Activated CD4-positive, alpha-beta memory T cell treated with anti-CD3 and anti-CD28 coated beads, Interleukin-2, amount 10 ng/mL, durations not matched to agents 7 days and 5 days (primary cell): ENCODE results near the gene CXCL17. TPM values are rescaled to one million over a fixed set of nuclear protein-coding genes. Genes with fewer than 3 reads are reported as not detected.

Experiments
- CTCF ChIA-PET: fragments of 350-600 bp; sonication (Branson Sonifier 250); formaldehyde crosslinking; loops from one replicate; lab custom pipeline; 2021; ENCODE audit warnings: antibody characterized with exemption, inconsistent platforms; lab: Charles Lee
- POLR2A ChIA-PET: fragments of 350-600 bp; sonication (Branson Sonifier 250); formaldehyde crosslinking; loops from one replicate; lab custom pipeline; 2021; ENCODE audit warnings: antibody characterized with exemption; lab: Charles Lee
- DNase-seq: peaks from one replicate; pipeline ENCODE4 v3.0.0-alpha.2; 2020
- H3K27ac Mint-ChIP-seq: one replicate; pipeline ENCODE4 v1.8.0; 2021; ENCODE audit warnings: mild to moderate bottlenecking, mixed read lengths
- H3K27me3 Mint-ChIP-seq: one replicate; pipeline ENCODE4 v1.8.0; 2021; ENCODE audit warnings: mixed read lengths
- H3K36me3 Mint-ChIP-seq: one replicate; pipeline ENCODE4 v1.8.0; 2021; ENCODE audit warnings: low read depth, mixed read lengths
- H3K4me1 Mint-ChIP-seq: one replicate; pipeline ENCODE4 v1.8.0; 2021; ENCODE audit warnings: mixed read lengths
- H3K4me3 Mint-ChIP-seq: one replicate; pipeline ENCODE4 v1.8.0; 2021; ENCODE audit warnings: mild to moderate bottlenecking, mixed read lengths
- H3K9me3 Mint-ChIP-seq: one replicate; pipeline ENCODE4 v1.8.0; 2021; ENCODE audit warnings: mixed read lengths
- total RNA-seq, 2 experiments: library from RNA; stranded (reverse); gene quantifications; one replicate each; pipeline ENCODE4 v1.2.3, GENCODE V29; 2021

CXCL17 gene
- total RNA-seq, 2 experiments from 2014 or later, result not detected

GRCh38 chr19:42474743-42475142, 32.0 kb upstream of the CXCL17 start:
- no peaks in the 10 kb centered on the region for H3K9me3 Mint-ChIP-seq
- ChIA-PET POLR2A (interaction anchor here (1.2 to 1.6 kb wide), 3 partner anchors 8 to 34 kb away, joined by 3 to 4 read pairs (median 4); no protein-coding TSS in a partner anchor), CTCF (interaction anchor here (1.1 to 3.0 kb wide), 4 partner anchors 34 to 440 kb away, joined by 4 to 11 read pairs (median 6); partner anchors contain the start of gene CEACAM1)
- H3K4me1 Mint-ChIP-seq, result peaks cover 13% of the 10 kb centered on the region
- no peak overlapping the region for H3K27ac Mint-ChIP-seq
- no peak overlapping the region for H3K4me3 Mint-ChIP-seq
- H3K27me3 Mint-ChIP-seq, result peaks cover 3% of the 10 kb centered on the region
- no peak for DNase-seq
- H3K36me3 Mint-ChIP-seq, result peaks cover 2% of the 10 kb centered on the region

GRCh38 chr19:42473686-42474085, 30.9 kb upstream of the CXCL17 start:
- POLR2A ChIA-PET, result interaction anchor here (0.6 to 1.6 kb wide), 2 partner anchors 8 to 33 kb away, joined by 3 to 4 read pairs; no protein-coding TSS in a partner anchor
- H3K27ac Mint-ChIP-seq, result no peak overlapping the region
- H3K9me3 Mint-ChIP-seq, result no peaks in the 10 kb centered on the region
- peaks cover 2% of the 10 kb centered on the region for H3K36me3 Mint-ChIP-seq
- H3K27me3 Mint-ChIP-seq, result peaks cover 3% of the 10 kb centered on the region
- peaks cover 12% of the 10 kb centered on the region for H3K4me1 Mint-ChIP-seq
- CTCF ChIA-PET, result interaction anchor here (0.9 to 3.0 kb wide), 4 partner anchors 24 to 439 kb away, joined by 3 to 11 read pairs (median 6); partner anchors contain the start of gene CEACAM1
- no peak for DNase-seq
- no peak overlapping the region for H3K4me3 Mint-ChIP-seq

- no peak for DNase-seq
- Mint-ChIP-seq H3K4me3 (no peak overlapping the region), H3K9me3 (no peaks in the 10 kb centered on the region), H3K36me3 (no peaks in the 10 kb centered on the region), H3K27ac (no peak overlapping the region), H3K4me1 (peaks cover 19% of the 10 kb centered on the region), H3K27me3 (peaks cover 3% of the 10 kb centered on the region)
- CTCF ChIA-PET, result interaction anchor here (1.1 to 3.0 kb wide), 3 partner anchors 34 to 125 kb away, joined by 3 to 11 read pairs (median 7); partner anchors contain the start of gene CEACAM1
- POLR2A ChIA-PET, result no interaction called here
These were observed 29.8 kb upstream of the CXCL17 start for GRCh38 chr19:42472402-42473147.

GRCh38 chr19:42471554-42472249, 29.0 kb upstream of the CXCL17 start:
- DNase-seq, result no peak
- peaks cover 3% of the 10 kb centered on the region for H3K27me3 Mint-ChIP-seq
- POLR2A ChIA-PET, result interaction anchor here (1.7 kb wide), 1 partner anchor 21 kb away, joined by 4 read pairs; no protein-coding TSS in a partner anchor
- H3K27ac Mint-ChIP-seq, result no peak overlapping the region
- CTCF ChIA-PET, result interaction anchor here (1.1 to 3.0 kb wide), 4 partner anchors 21 to 126 kb away, joined by 3 to 11 read pairs (median 7); partner anchors contain the start of gene CEACAM1
- peaks cover 27% of the 10 kb centered on the region for H3K4me1 Mint-ChIP-seq
- no peaks in the 10 kb centered on the region for H3K9me3 Mint-ChIP-seq
- no peak overlapping the region for H3K4me3 Mint-ChIP-seq
- no peaks in the 10 kb centered on the region for H3K36me3 Mint-ChIP-seq

GRCh38 chr19:42469311-42470235, 26.8 kb upstream of the CXCL17 start:
- CTCF ChIA-PET, result interaction anchor here (2.2 kb wide), 1 partner anchor 59 kb away, joined by 7 read pairs; the partner anchor contains the start of gene CEACAM1
- H3K27ac Mint-ChIP-seq, result no peak overlapping the region
- peaks cover 33% of the 10 kb centered on the region for H3K4me1 Mint-ChIP-seq
- peak; percentile 26 for DNase-seq
- no peak overlapping the region for H3K4me3 Mint-ChIP-seq
- no peaks in the 10 kb centered on the region for H3K9me3 Mint-ChIP-seq
- no peaks in the 10 kb centered on the region for H3K27me3 Mint-ChIP-seq
- no peaks in the 10 kb centered on the region for H3K36me3 Mint-ChIP-seq
- POLR2A ChIA-PET, result interaction anchor here (0.6 to 1.0 kb wide), 4 partner anchors 13 to 58 kb away, joined by 3 to 4 read pairs (median 3); partner anchors contain the start of gene CEACAM1

GRCh38 chr19:42468273-42468796, 25.6 kb upstream of the CXCL17 start:
- ChIA-PET CTCF (interaction anchor here (2.2 kb wide), 1 partner anchor 60 kb away, joined by 7 read pairs; the partner anchor contains the start of gene CEACAM1), POLR2A (no interaction called here)
- Mint-ChIP-seq H3K27ac (peak overlapping the region; percentile 64), H3K36me3 (no peaks in the 10 kb centered on the region), H3K9me3 (no peaks in the 10 kb centered on the region), H3K4me3 (no peak overlapping the region), H3K27me3 (no peaks in the 10 kb centered on the region), H3K4me1 (peaks cover 33% of the 10 kb centered on the region)
- no peak for DNase-seq

- no peak overlapping the region for H3K4me3 Mint-ChIP-seq
- H3K9me3 Mint-ChIP-seq, result no peaks in the 10 kb centered on the region
- CTCF ChIA-PET, result interaction anchor here (0.6 to 2.2 kb wide), 7 partner anchors 12 to 155 kb away, joined by 3 to 9 read pairs (median 5); partner anchors contain the start of gene CEACAM1
These were observed 24.5 kb upstream of the CXCL17 start for GRCh38 chr19:42467183-42467760.

GRCh38 chr19:42466521-42467182, 23.9 kb upstream of the CXCL17 start:
- ChIA-PET CTCF (interaction anchor here (0.5 to 2.2 kb wide), 9 partner anchors 11 to 432 kb away, joined by 3 to 9 read pairs (median 4); partner anchors contain the start of gene CEACAM1), POLR2A (interaction anchor here (0.7 to 2.0 kb wide), 7 partner anchors 8 to 62 kb away, joined by 3 to 9 read pairs (median 4); partner anchors contain the start of gene CEACAM1)
- H3K27ac Mint-ChIP-seq, result peak overlapping the region; percentile 63
- no peak overlapping the region for H3K4me3 Mint-ChIP-seq
- H3K27me3 Mint-ChIP-seq, result no peaks in the 10 kb centered on the region
- no peaks in the 10 kb centered on the region for H3K9me3 Mint-ChIP-seq
- no peak for DNase-seq
- peaks cover 33% of the 10 kb centered on the region for H3K4me1 Mint-ChIP-seq
- no peaks in the 10 kb centered on the region for H3K36me3 Mint-ChIP-seq

More at GRCh38 chr19:42467183-42467760, 24.5 kb upstream of the CXCL17 start:
- Mint-ChIP-seq H3K36me3 (no peaks in the 10 kb centered on the region), H3K27me3 (no peaks in the 10 kb centered on the region), H3K4me1 (peaks cover 33% of the 10 kb centered on the region), H3K27ac (peak overlapping the region; percentile 63)
- DNase-seq, result no peak
- POLR2A ChIA-PET, result interaction anchor here (0.7 to 2.0 kb wide), 7 partner anchors 8 to 61 kb away, joined by 3 to 9 read pairs (median 4); partner anchors contain the start of gene CEACAM1

GRCh38 chr19:42465827-42466280, 23.1 kb upstream of the CXCL17 start:
- ChIA-PET POLR2A (interaction anchor here (1.3 to 2.0 kb wide), 3 partner anchors 9 to 63 kb away, joined by 3 to 9 read pairs (median 4); partner anchors contain the start of gene CEACAM1), CTCF (interaction anchor here (0.5 to 2.2 kb wide), 6 partner anchors 16 to 431 kb away, joined by 3 to 9 read pairs (median 4); partner anchors contain the start of gene CEACAM1)
- Mint-ChIP-seq H3K4me3 (no peak overlapping the region), H3K9me3 (no peaks in the 10 kb centered on the region), H3K36me3 (no peaks in the 10 kb centered on the region), H3K27me3 (no peaks in the 10 kb centered on the region), H3K27ac (no peak overlapping the region), H3K4me1 (peaks cover 33% of the 10 kb centered on the region)
- no peak for DNase-seq

GRCh38 chr19:42461700-42462324, 19.1 kb upstream of the CXCL17 start:
- DNase-seq, result no peak
- CTCF ChIA-PET, result interaction anchor here (1.7 kb wide), 1 partner anchor 67 kb away, joined by 6 read pairs; no protein-coding TSS in a partner anchor
- POLR2A ChIA-PET, result no interaction called here
- no peaks in the 10 kb centered on the region for H3K9me3 Mint-ChIP-seq
- no peak overlapping the region for H3K4me3 Mint-ChIP-seq
- peaks cover 2% of the 10 kb centered on the region for H3K27me3 Mint-ChIP-seq
- H3K36me3 Mint-ChIP-seq, result no peaks in the 10 kb centered on the region
- peaks cover 14% of the 10 kb centered on the region for H3K4me1 Mint-ChIP-seq
- H3K27ac Mint-ChIP-seq, result no peak overlapping the region
